Caco-2 (cell line): Measurements from ENCODE around the gene GJA3. TPM values are rescaled to one million over a fixed set of nuclear protein-coding genes. Genes with fewer than 3 reads are reported as not detected.

Source experiments
- BruUV-seq: library from RNA; stranded (reverse); fragments of 400-500 nt; replicated peaks from 2 replicates; lab custom pipeline; 2021; lab: Mats Ljungman, UMichigan
- CTCF ChIA-PET: fragments of 300-600 bp; sonication (Branson Sonifier 250); formaldehyde crosslinking; loops from one replicate; lab custom pipeline; 2022; ENCODE audit warnings: antibody characterized with exemption; lab: Charles Lee
- POLR2A ChIA-PET: fragments of 300-600 bp; sonication (Branson Sonifier 250); formaldehyde crosslinking; loops from one replicate; lab custom pipeline; 2022; ENCODE audit warnings: antibody characterized with exemption; lab: Charles Lee
- DNase-seq, 2 experiments: peaks; one replicate each; pipeline versions ENCODE4 v3.0.0 to v3.0.0-alpha.2; 2020 to 2022
- H3K27me3 ChIP-seq: replicated peaks from 2 replicates; pipeline ENCODE4 v1.6.0; 2011; ENCODE audit warnings: low read length; ENCODE audit not compliant: control insufficient read depth, insufficient read depth
- H3K36me3 ChIP-seq: 2 replicates; pipeline ENCODE4 v1.5.1; 2011; ENCODE audit warnings: low read length; ENCODE audit not compliant: control insufficient read depth, insufficient read depth
- H3K4me1 ChIP-seq: fragments of 250-450 bp; sonication (Bioruptor Pico); 2 replicates; pipeline ENCODE4 v1.5.1; 2020; ENCODE audit warnings: mild to moderate bottlenecking
- H3K4me3 ChIP-seq: 2 replicates; pipeline ENCODE4 v1.5.1; 2011; ENCODE audit warnings: low read depth, mild to moderate bottlenecking, control low read depth, low read length
- H3K9me3 ChIP-seq: fragments of 250-450 bp; sonication (Bioruptor Pico); 2 replicates; pipeline ENCODE4 v1.5.1; 2020; ENCODE audit warnings: mild to moderate bottlenecking, moderate library complexity
- H3K27ac Mint-ChIP-seq: one replicate; pipeline ENCODE4 v1.8.0; 2022; ENCODE audit warnings: mixed read lengths; ENCODE audit not compliant: unreplicated experiment
- H3K27me3 Mint-ChIP-seq: one replicate; pipeline ENCODE4 v1.8.0; 2022; ENCODE audit warnings: mixed read lengths; ENCODE audit not compliant: insufficient read depth, unreplicated experiment
- H3K36me3 Mint-ChIP-seq: one replicate; pipeline ENCODE4 v1.8.0; 2022; ENCODE audit warnings: mild to moderate bottlenecking, mixed read lengths; ENCODE audit not compliant: insufficient read depth, unreplicated experiment
- H3K4me1 Mint-ChIP-seq: one replicate; pipeline ENCODE4 v1.8.0; 2022; ENCODE audit warnings: low read depth, mixed read lengths; ENCODE audit not compliant: unreplicated experiment
- H3K4me3 Mint-ChIP-seq: one replicate; pipeline ENCODE4 v1.8.0; 2022; ENCODE audit warnings: mild to moderate bottlenecking, moderate library complexity, mixed read lengths; ENCODE audit not compliant: unreplicated experiment
- H3K9me3 Mint-ChIP-seq: one replicate; pipeline ENCODE4 v1.8.0; 2022; ENCODE audit warnings: mixed read lengths; ENCODE audit not compliant: unreplicated experiment
- CTCF ChIP-seq, 2 experiments: fragments of 200-600 bp in 1 of 2; IDR thresholded peaks; 1 replicate in 1 of 2; 2 replicates in 1 of 2; pipeline versions ENCODE4 v1.5.1 to v1.8.0; 2011 to 2022; ENCODE audit warnings: antibody characterized with exemption in 1 of 2, control low read depth in 1 of 2, inconsistent platforms in 1 of 2, low read depth in 1 of 2, low read length in 1 of 2, mild to moderate bottlenecking in 1 of 2, moderate library complexity in 1 of 2; ENCODE audit not compliant: insufficient read depth in 1 of 2, severe bottlenecking in 1 of 2, unreplicated experiment in 1 of 2
- intact Hi-C: fragments of 100-400 bp; cut with micrococcal nuclease; formaldehyde crosslinking; loops from one replicate; pipeline ENCODE4 v1.10.0; 2022; ENCODE audit not compliant: unreplicated experiment
- total RNA-seq: library from RNA; stranded (reverse); gene quantifications from 2 replicates; pipeline ENCODE4 v1.2.3, GENCODE V29; 2022

Gene GJA3
- total RNA-seq, 1 experiment from 2014 or later, result 0.11 TPM

GRCh38 chr13:20140487-20140886 is 20.4 kb downstream of the GJA3 start:
- POLR2A ChIA-PET, result no interaction called here
- Mint-ChIP-seq H3K4me3 (no peak overlapping the region), H3K36me3 (no peaks in the 10 kb centered on the region), H3K27me3 (no peaks in the 10 kb centered on the region), H3K27ac (no peak overlapping the region), H3K4me1 (no peaks in the 10 kb centered on the region), H3K9me3 (no peaks in the 10 kb centered on the region)
- no peaks in the 10 kb centered on the region for H3K9me3 ChIP-seq
- no peak for TF ChIP-seq CTCF (IDR thresholded peaks at IDR 0.05; ENCODE audit: insufficient read depth in 1 of 2, low read depth in 1 of 2, low read length in 1 of 2, severe bottlenecking in 1 of 2, unreplicated experiment in 1 of 2)
- H3K36me3 ChIP-seq, result no peaks in the 10 kb centered on the region
- intact Hi-C loops, result no loop called here
- CTCF ChIA-PET, result no interaction called here
- H3K27me3 ChIP-seq, result no peaks in the 10 kb centered on the region
- peaks cover 4% of the 10 kb centered on the region; the same call in 1 of the 2 replicates for H3K4me1 ChIP-seq
- DNase-seq, result no peak
- no peak overlapping the region for H3K4me3 ChIP-seq
- no TSS peak for BruUV-seq

- no peaks in the 10 kb centered on the region for H3K9me3 Mint-ChIP-seq
- Histone ChIP-seq H3K9me3 (no peaks in the 10 kb centered on the region), H3K27me3 (no peaks in the 10 kb centered on the region), H3K4me3 (no peak overlapping the region), H3K4me1 (peaks cover 4% of the 10 kb centered on the region; the same call in 1 of the 2 replicates), H3K36me3 (no peaks in the 10 kb centered on the region)
- ChIA-PET CTCF (no interaction called here), POLR2A (no interaction called here)
- no peaks in the 10 kb centered on the region for H3K27me3 Mint-ChIP-seq
- no peak overlapping the region for H3K27ac Mint-ChIP-seq
- H3K4me1 Mint-ChIP-seq, result no peaks in the 10 kb centered on the region
- no TSS peak for BruUV-seq
- no peaks in the 10 kb centered on the region for H3K36me3 Mint-ChIP-seq
- TF ChIP-seq CTCF (IDR thresholded peaks at IDR 0.05; ENCODE audit: insufficient read depth in 1 of 2, low read depth in 1 of 2, low read length in 1 of 2, severe bottlenecking in 1 of 2, unreplicated experiment in 1 of 2), result no peak
- H3K4me3 Mint-ChIP-seq, result no peak overlapping the region
- intact Hi-C loops, result no loop called here
- no peak for DNase-seq
Observed at GRCh38 chr13:20137875-20138274, 23.0 kb downstream of the GJA3 start.

- no peaks in the 10 kb centered on the region for H3K4me1 Mint-ChIP-seq
- no peaks in the 10 kb centered on the region for H3K27me3 Mint-ChIP-seq
- peak overlapping the region; percentile 54 for H3K4me3 Mint-ChIP-seq
- BruUV-seq, result no TSS peak
- H3K9me3 Mint-ChIP-seq, result no peaks in the 10 kb centered on the region
- H3K27ac Mint-ChIP-seq, result no peak overlapping the region
- ChIA-PET POLR2A (interaction anchor here (0.7 kb wide), 1 partner anchor 30 kb away, joined by 4 read pairs; no protein-coding TSS in a partner anchor), CTCF (interaction anchor here (0.7 kb wide), 3 partner anchors 9 to 484 kb away, joined by 6 to 10 read pairs (median 10); no protein-coding TSS in a partner anchor)
- Histone ChIP-seq H3K4me3 (peak overlapping the region; percentile 30), H3K27me3 (no peaks in the 10 kb centered on the region), H3K36me3 (no peaks in the 10 kb centered on the region), H3K4me1 (peaks cover 4% of the 10 kb centered on the region; the same call in 1 of the 2 replicates), H3K9me3 (no peaks in the 10 kb centered on the region)
- H3K36me3 Mint-ChIP-seq, result no peaks in the 10 kb centered on the region
- DNase-seq, result peak; percentile 54 to 76
- intact Hi-C loops, result loop anchor here (1.0 kb wide), 1 partner anchor 26 kb away; no protein-coding TSS in a partner anchor
- peak; percentile 51 to 82 for TF ChIP-seq CTCF (IDR thresholded peaks at IDR 0.05; ENCODE audit: insufficient read depth in 1 of 2, low read depth in 1 of 2, low read length in 1 of 2, severe bottlenecking in 1 of 2, unreplicated experiment in 1 of 2)
Observed at GRCh38 chr13:20136781-20137703, 23.8 kb downstream of the GJA3 start.
